Stimulated activated CD4-positive, alpha-beta T cell treated with anti-CD3 and anti-CD28 coated beads, Interleukin-12 subunit alpha, Interleukin-12 subunit beta, amount 100 ng/mL, for 4 hours (primary cell): ENCODE data around the gene ARHGEF28.

Experiments used
- DNase-seq: peaks from one replicate; pipeline ENCODE4 v3.0.0-alpha.2; 2020

ARHGEF28 gene

DNA sequence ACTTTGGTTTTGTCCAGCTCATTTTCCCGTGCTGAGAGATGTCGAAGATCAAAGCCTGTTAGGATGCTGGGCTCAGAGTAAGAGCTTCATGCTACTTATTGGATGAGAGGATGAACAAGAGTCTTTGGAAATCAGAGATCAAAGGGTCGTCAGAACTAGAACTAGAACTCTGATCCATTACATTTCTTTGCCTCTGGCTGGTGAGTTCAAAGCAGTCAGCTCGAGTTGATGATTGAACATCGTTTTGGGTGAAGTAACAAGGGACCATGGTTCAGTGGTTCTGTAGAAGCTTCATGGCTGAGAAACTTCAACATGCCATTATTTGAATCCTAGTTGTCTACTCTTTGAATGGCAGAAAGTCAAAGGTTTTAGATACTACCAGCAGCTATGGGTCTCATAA is 320.3 kb downstream of the ARHGEF28 start:
- no peak for DNase-seq

DNA sequence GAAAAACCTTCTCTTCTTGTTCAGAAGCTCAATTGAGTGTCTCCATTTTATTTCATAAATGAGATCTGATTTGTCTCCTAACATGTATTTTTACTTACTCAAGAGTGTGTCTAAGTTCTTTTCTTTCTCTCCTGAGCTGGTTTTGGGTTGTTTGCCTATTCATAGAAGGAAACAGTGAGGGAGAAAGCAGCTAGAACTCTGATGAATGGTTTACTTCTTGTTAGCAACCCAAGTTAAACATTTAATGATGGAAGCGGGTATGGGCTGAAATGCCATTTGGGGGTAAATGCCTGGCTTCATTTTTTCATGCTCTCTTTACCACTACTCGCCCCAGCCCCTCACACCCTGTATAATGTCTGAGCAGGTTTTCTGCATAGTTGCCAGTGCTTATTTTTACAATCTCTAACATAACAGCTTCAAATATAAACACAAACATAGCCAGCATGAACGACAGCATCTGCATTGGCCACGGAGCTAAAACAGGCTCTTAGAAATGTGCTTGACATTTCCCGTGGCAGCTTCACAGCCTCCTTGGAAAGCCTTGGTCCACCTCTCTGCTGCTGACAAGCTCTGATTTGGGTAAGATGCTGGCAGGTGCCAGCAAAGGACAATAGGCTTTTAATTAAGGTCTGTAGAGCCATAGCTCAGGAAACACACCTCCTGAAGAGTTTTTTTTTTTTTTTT is 321.1 kb downstream of the ARHGEF28 start:
- DNase-seq, result no peak

DNA sequence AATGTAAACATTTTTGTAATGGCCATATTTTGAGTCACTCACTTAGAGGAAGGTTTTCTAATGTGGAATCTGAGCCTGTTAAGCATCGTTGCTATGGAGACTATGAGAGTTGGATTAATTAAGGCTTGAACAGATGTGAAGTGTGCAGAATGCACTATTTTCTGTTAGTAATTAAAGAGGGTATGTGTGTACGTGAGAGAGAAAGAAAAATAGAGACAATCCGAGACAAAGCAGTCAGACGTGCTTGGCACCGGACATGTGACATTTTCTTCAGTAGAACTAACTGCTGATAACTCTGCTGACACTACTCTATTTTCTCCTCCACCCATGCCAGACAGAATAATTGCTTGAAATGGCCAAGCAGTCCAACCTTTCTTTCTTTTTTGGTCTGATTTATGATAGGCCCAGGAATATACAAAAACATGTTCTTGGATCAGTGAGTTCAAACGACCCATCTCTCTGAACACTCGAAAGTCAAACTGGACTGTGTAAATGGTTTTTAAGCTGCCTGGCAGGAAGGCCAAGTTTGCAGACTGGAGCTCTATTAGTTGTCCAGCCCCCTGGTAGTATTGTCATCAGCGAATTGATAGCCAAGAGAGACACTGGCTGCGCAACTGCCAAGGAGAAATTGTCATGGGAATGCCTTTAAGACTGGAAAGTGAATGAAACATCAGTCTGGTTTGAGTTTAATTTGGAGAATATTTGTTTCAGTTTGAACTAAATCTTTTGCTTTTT is 322.1 kb downstream of the ARHGEF28 start:
- DNase-seq, result no peak

DNA sequence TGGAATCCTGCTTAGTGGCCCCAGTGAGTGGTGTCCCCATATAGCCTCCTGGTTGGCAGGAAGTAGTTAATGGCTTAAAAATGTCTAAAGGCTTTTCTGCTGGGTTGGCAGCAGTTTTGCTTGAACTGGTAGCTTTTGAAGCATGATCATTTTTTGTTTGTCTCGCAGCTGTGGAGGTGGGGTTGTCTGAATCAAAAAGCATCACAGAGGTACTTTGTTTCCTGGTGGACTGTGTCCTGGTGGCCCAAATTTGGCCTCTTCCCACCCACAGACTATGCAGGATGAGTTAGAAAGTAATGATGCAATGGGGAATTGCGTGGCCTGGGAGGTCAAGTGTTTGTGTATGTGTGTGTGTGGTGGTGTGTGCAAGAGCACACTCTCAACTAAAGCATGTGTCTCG is 322.7 kb downstream of the ARHGEF28 start:
- DNase-seq, result no peak

DNA sequence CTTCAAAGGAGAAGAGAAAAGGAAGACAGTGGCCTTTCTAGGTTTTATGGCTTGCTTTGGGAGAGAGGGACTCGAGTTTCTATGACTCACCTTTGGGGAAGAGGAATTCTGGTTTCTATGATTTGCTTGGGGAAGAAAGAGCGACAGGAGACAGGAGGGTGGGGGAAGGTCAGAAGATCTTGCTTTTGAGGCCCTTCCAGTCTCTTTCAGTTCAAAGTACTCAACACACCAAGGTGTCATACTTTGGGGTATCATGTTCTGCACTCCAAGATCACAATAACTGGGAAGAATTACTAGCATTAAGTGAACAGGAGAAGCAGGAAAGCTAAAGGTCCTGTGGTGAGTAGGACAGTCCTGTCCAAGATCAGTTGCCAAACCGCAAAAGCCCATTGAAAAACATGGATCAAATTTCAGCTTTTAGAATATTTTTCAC is 324.5 kb downstream of the ARHGEF28 start:
- DNase-seq, result no peak

DNA sequence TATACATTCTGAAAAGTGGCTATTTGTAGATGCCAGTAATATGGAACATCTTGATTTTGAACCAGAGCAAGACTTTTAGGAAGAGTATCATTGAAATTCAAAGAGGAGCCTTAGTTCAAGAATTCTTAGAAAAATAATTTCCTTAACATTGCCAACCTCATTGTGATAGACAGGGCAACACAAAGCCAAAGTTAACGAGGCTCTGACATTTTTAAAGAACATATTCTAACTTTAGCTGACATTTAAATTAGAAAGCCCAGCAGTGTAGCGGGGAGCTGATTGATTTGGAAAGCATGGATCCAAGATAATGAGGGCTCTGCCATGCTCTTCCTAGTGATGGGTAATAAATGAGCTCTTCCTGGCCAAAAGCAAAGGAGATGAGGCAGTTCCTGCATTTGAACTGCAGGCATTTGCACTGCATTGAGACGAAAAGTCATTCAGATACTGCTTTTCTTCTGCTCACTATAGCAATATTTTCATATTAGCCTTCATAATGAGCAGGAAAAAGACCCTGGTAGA is 325.0 kb downstream of the ARHGEF28 start:
- DNase-seq, result no peak

DNA sequence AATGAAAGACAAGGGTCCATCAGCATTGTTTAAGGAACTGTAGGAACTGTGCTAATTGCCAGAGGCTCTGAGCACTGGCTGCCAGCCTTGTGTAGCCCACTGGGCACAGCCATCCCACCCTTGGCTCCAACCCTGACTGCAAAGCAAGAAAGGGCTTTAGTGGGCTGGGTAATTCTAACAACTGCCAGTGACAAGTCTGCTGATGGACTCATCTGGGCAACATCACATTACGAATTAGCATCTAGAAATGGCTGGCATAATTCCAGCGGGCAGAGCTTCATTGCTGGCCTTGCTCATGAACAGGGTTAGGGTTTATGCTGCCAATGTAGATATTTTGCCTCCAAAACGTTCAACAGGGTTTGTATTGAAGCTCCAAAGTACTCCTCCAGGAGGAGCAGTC is 326.9 kb downstream of the ARHGEF28 start:
- no peak for DNase-seq

DNA sequence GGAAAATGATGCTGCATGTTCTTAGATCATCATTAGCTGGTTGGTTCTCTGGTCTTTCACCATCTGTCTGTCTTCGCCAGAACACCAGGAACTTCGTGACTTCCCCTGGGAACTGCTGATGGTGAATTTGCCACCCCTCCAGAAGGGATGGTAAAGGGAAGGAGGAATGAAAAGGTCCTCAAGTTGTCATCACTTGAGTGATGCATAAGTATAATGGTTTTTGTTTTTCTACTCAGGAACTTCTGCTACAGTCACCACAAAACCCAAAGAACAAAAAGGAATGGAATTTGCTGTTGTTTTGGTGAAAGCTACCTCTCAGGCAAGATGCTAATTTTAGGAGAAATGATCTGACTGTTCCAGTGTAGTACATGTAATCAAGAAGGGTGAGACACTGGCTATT is 328.4 kb downstream of the ARHGEF28 start:
- DNase-seq, result no peak

DNA sequence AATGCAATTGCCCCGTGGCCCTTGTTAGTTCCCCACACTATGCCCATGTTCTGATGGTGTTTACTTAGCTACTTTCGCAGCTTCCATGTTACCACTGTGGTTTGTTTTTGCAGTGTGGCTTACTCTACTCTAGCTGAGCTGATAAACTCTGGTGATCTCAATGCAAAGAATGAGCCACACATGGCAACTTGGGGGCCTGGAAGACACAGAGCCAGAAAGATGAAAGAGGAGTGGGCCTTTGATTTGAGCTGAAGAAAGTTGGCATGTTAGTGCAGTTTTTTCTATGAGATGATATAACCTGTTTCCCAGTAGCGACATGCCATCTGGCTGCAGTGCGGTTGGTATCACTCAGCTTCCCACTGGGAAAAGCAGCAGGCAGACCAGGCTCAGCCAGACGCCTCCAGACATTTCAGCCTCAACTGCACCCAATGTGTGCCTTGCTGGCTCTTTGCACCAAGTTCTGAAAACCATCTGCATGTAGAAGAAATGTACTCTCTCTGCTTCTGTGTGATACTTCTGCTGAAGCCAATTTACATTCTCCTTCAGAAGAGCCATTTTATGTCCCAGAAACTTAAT is 329.4 kb downstream of the ARHGEF28 start:
- DNase-seq, result no peak

DNA sequence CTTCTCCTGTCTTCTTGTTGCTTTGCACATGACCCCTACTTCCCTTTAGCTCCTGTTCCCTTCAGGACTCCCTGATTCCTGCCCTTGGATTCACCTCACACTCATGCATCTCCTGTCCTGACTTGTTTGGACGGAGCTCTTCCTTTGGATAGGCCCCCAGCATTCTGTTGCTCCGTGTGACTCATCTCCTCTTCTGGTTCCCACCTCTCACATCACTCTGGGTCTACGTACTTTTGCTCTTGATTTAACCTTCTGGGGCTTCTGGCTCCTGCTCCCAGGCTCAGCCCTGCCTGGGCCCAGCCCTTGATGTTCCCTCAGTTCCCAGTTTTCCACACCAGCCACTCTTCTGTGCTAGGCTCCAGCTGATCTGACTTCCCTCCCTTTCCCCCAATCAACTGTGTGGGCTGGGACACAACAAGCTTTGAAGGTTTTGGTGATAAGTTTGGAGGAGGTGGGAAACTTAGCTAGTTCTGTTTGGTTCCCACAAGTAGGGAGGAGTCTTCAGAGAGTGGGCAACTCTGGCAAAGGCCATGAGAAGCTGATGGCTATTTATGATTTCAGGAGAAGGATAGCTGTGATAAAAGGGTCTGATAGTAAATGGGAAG is 331.5 kb downstream of the ARHGEF28 start:
- no peak for DNase-seq

DNA sequence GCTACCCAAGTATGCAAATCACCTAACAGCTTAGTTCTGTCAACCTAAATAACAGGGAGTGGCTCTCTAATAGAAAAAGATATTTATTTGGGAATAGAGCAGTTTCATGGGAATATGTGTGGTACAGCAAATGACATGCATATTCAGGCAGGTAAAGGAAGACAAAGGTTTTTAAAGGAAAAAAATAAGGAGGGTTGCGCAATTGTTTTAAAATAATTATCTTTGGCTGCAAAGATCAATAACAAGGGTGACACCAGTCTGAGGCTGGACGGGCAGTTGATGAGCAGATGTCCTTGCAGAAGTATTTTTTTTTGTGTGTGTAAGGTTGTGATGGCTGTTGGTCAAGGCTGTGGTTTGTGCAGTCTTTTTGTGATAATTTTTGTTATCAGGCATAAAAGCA is 332.0 kb downstream of the ARHGEF28 start:
- DNase-seq, result no peak

DNA sequence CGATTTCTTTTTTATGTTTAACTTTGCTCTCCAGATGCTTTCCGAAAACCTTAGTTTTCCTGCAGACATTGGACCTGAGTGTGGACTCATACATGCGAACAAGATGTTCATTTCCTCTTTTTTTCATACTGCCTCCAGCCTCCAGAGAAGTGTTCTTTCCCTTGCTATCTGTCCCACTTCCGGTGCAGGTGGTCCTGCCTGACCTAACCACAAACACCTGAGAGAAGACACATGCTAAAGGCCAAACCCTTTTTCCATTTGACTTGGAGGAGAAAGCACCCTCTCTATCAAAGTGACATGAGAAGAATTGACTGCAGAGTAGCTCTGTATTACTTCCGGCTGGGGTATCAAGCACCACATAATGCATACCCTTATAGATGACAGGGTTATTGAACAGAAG is 334.0 kb downstream of the ARHGEF28 start:
- no peak for DNase-seq

DNA sequence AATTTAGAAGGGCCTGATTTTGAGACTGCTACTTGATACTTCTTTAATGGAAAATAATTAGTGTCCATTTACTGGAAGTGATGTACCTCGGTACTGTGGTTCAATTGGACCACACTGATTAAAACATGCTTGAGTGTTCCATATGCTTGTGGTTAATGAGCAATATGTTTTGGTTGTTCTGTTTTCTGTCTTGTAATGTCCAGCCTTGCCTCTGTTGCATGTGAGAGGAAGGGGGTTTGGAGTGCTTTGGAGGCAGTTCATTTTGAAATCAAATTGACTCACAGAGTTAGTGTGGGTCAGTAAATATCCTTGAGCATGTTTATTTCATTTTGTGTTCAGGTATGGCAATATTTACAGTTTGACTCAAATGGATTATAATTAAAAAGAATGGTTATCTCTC is 334.4 kb downstream of the ARHGEF28 start:
- no peak for DNase-seq

DNA sequence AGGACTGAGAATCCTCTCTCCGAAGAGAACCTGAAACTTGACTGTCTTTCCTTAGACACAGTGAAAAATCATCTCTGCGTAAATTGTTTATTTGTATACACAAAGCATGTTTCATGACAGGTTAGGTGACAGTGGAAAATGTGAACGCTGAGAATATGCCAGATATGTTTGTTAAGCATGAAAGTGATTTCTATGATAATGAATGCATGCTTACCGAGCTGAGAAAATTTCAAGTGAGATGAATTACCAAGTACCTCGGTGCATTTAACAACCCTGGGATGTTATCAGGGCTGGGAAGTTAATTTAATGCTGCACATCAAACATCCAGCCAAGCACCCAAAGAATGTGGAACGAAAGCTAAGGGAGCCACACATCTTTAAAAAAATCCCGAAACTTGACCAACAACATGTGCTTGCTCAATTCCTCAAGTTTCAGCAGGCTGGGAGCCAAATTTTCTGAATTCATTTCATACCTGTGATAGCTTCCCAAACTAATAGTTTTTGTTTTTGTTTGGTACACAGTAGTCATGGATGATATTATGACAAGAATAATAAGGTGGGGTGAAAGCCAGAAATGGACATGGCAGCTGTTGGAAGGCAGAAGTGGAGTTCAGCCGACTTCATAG is 336.9 kb downstream of the ARHGEF28 start:
- DNase-seq, result no peak

DNA sequence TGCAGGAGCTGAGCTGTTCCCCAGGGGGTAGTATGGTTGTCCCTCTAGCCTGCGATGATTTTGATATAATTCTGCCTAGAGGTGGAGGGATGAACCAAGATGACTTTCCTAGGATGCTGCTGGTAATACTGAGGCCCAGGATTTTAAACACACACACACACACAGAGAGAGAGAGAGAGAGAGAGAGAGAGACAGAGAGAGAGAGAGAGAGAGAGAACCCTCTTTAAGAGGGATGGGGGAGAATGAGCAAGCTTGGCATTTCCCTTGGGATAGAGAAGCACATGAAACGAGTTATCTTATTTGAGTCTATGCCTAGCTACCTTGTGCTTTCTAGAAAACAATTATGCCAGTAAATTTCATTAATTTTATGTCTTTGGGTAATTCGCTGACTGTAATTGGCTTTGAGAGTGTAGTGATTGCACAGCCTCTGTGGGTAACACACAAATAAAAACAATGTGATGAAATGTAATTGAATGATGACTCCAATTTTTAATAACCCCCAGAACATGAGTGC is 338.4 kb downstream of the ARHGEF28 start:
- no peak for DNase-seq

DNA sequence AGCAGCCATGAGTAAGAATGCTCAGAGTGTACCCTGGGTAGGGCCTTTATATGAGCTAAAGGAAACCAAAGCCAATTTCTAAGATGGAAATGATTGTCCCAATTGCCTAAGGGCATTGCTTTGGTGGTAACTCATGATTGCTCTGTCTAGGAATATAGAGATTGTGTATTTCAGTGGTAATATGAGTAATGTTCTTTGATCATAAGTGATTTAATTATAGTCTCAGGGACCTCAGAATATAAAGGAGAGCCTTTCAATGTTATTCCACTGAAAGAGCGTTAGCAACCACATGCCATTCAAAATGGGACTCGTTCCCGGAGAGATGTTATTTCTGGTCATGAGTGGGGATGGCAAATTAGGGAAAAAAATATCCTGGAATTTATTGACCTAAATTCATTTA is 340.5 kb downstream of the ARHGEF28 start:
- no peak for DNase-seq

DNA sequence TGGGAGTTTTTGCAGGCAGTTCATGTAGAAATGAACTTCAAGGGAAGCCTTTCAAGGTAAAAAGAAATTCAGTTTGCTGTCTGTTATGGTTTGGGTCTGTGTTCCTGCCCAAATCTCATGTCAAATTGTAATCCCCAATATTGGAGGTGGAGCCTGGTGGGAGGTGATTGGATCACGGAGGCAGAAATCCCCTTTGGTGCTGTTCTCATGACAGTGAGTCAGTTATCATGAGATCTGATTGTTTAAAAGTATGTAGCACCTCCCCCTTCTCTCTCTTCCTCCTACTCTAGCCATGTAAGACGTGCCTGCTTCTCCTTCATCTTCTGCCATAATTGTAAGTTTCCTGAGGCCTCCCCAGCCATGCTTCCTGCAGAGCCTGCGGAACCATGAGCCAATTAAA is 341.4 kb downstream of the ARHGEF28 start:
- DNase-seq, result no peak

DNA sequence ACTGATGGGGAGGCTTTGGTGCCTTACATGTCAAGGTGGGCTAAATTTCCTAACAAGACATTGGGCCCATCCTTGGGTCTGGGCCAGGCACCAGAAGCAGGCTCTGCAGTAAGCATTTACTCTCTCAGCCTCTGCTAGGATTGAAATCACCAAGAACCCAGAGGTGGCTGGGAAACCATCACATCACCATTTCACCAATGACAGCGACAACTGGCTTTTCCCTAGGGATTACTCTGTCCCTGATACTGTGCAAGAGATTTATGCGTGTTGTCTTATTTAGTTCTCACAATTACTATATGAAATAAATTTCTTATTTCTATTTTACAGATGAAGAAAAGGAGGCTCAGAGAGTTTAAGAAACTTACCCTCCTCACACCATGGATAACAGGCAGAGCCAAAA is 342.2 kb downstream of the ARHGEF28 start:
- no peak for DNase-seq

DNA sequence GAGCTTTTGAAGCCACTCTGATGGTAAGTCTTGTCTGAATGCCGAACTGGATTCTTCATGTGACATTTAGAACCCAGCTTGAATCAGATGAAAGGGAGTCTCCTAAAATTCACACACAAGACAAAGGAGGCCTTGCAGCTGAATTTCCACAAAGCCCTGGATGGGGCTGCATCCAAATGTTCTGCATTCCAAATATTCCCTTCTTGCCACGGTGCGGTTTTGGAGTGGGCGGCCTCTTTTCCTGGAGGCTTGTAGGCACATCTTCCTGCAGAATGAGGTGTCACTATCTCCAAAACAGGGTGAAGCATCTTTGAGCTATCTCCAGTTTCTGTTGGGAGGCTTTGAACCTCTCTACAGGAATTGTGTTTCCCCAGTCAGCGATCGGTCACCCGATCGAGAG is 342.7 kb downstream of the ARHGEF28 start:
- DNase-seq, result no peak

DNA sequence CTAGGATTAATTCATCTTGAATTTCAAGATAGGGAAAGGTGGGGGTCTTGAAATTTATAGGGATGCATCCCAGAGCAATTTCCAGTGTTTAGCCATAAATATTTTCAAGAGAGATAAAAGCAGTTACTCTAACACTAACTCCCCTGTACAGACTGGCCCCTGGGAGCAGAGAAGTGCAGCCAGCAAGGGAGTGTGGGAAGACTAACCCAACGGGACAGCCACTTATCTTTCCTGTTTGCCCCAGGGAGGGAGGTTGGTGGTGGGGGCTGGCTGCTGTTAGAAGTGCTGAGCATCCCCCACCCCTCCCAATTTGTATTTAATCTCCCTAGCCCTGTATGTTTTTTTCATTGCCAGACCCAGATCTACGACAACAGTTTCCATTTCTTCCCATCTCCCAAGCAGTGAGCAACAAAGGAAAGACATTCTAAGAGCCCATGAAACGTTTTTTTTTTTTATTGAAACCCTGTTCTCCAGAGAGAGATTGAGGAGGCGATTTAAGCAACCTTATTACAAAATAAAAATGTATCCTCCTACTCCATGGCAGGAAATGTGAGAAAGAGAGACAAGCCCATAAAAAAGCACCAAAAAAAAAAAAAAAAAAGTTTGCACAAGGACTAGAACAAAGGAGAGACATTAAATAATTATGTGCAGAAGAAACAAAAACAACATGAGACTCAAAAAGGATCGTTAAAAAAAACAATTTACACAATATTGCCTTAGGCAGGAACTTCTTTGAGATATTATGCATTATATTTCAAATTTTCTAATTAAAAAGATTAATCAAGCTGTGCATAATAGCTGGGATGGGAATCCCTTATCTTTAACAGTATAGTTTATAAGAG is 343.4 kb downstream of the ARHGEF28 start:
- no peak for DNase-seq

DNA sequence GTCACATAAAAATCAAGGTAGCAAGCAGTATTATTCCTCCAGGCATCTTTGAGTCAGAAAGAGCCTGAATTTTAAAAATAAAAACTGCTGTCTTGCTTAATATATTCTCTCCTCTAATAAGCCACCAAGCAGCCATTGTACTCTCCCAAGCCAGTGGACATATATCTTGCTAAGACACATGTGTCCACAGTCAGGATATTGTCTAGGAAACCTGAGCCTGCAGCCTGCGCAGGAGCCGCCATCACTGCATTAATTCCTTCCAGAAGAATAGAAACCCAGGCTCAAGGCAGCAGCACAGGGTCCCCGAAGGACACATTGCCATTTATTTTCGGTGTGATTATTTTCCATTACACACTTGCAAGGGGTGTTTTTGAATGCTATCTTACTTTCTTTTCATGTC is 345.3 kb downstream of the ARHGEF28 start:
- DNase-seq, result no peak

DNA sequence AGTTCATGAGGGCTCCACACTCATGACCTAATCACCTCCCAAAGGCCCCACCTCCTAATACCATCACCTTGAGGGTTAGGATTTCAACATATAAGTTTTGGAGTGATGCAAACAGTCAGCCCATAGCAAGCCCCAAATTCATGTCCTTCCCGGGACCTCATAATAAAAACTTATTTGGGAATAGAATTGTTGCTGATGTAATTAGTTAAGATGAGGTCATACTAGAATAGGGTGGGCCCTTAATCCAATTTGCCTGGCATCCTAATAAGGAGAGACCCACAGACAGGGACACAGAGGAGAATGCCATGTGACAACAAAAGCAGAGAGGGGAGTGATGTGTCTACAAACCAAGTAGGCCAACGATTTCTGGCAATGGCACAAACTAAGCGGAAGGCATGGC is 347.1 kb downstream of the ARHGEF28 start:
- DNase-seq, result no peak
